HEK293 (cell line): ENCODE data around the gene NAXE.
A peak's percentile ranks its signal among the peaks of the same experiment; 100 is the strongest.

Experiments
- CTCF ChIA-PET: fragments of 350-600 bp; formaldehyde crosslinking; extraction: SDS; loops from one replicate; lab custom pipeline; 2021; ENCODE audit warnings: antibody characterized with exemption; lab: Yijun Ruan, JAX
- POLR2A ChIA-PET: fragments of 300-600 bp; formaldehyde crosslinking; extraction: SDS; loops from one replicate; lab custom pipeline; 2020; ENCODE audit warnings: antibody characterized with exemption, inconsistent platforms; lab: Yijun Ruan, JAX
- H3K27ac ChIP-seq: fragments of 200-500 bp; sonication (Bioruptor generic); 2 replicates; pipeline ENCODE4 v1.5.1; 2014; ENCODE audit warnings: low read depth, low read length, control low read depth, inconsistent platforms; ENCODE audit errors: extremely low read depth
- H3K36me3 ChIP-seq, 2 experiments: fragments of 200-500 bp in 1 of 2; sonication (Bioruptor generic) in 1 of 2; 1 replicate in 1 of 2; 2 replicates in 1 of 2; pipeline ENCODE4 v1.5.1; 2014 to 2017; ENCODE audit warnings: inconsistent platforms in 2 of 2, low read length in 2 of 2; ENCODE audit not compliant: control insufficient read depth in 2 of 2, insufficient read depth in 1 of 2
- H3K4me1 ChIP-seq: fragments of 200-500 bp; sonication (Bioruptor generic); 2 replicates; pipeline ENCODE4 v1.5.1; 2014; ENCODE audit warnings: mild to moderate bottlenecking, low read length, inconsistent platforms; ENCODE audit not compliant: control insufficient read depth, insufficient read depth
- H3K4me3 ChIP-seq: 2 replicates; pipeline ENCODE4 v1.5.1; 2011; ENCODE audit warnings: low read depth, mild to moderate bottlenecking, control low read depth, low read length, moderate library complexity
- H3K9me3 ChIP-seq: fragments of 200-500 bp; sonication (Bioruptor generic); 2 replicates; pipeline ENCODE4 v1.5.1; 2014; ENCODE audit warnings: low read depth, low read length, inconsistent platforms; ENCODE audit not compliant: control insufficient read depth, insufficient read depth
- GLIS1 ChIP-seq: fragments of 450-650 bp; formaldehyde crosslinking; IDR thresholded peaks from 2 replicates; pipeline ENCODE4 v1.5.1; 2016; ENCODE audit warnings: missing biosample characterization, missing genetic modification characterization
- WT1 ChIP-seq: fragments of 450-650 bp; formaldehyde crosslinking; IDR thresholded peaks from 2 replicates; pipeline ENCODE4 v1.5.1; 2016; ENCODE audit warnings: missing biosample characterization, missing genetic modification characterization
- ZBTB17 ChIP-seq: fragments of 450-650 bp; formaldehyde crosslinking; IDR thresholded peaks from 2 replicates; pipeline ENCODE4 v1.5.1; 2016; ENCODE audit warnings: missing biosample characterization, missing genetic modification characterization
- ZIC2 ChIP-seq: fragments of 450-650 bp; formaldehyde crosslinking; IDR thresholded peaks from 2 replicates; pipeline ENCODE4 v1.5.1; 2016; ENCODE audit warnings: missing biosample characterization, missing genetic modification characterization
- ZNF18 ChIP-seq: fragments of 450-650 bp; formaldehyde crosslinking; IDR thresholded peaks from 2 replicates; pipeline ENCODE4 v1.5.1; 2016; ENCODE audit warnings: missing biosample characterization, missing genetic modification characterization
- ZNF211 ChIP-seq: fragments of 450-650 bp; formaldehyde crosslinking; IDR thresholded peaks from 2 replicates; pipeline ENCODE4 v1.5.1; 2016; ENCODE audit warnings: low read depth, missing biosample characterization, missing genetic modification characterization
- ZNF223 ChIP-seq: fragments of 450-650 bp; formaldehyde crosslinking; IDR thresholded peaks from 2 replicates; pipeline ENCODE4 v1.5.1; 2016; ENCODE audit warnings: missing biosample characterization, missing genetic modification characterization
- ZNF292 ChIP-seq: fragments of 450-650 bp; formaldehyde crosslinking; IDR thresholded peaks from 2 replicates; pipeline ENCODE4 v1.5.1; 2016; ENCODE audit warnings: low read depth, missing biosample characterization, missing genetic modification characterization, borderline replicate concordance
- ZNF513 ChIP-seq: fragments of 450-650 bp; IDR thresholded peaks from 2 replicates; pipeline ENCODE4 v1.5.1; 2018; ENCODE audit warnings: missing biosample characterization, missing genetic modification characterization
- ZNF585B ChIP-seq: fragments of 450-650 bp; formaldehyde crosslinking; IDR thresholded peaks from 2 replicates; pipeline ENCODE4 v1.5.1; 2016; ENCODE audit warnings: missing biosample characterization, missing genetic modification characterization
- ZNF600 ChIP-seq: fragments of 450-650 bp; formaldehyde crosslinking; IDR thresholded peaks from 2 replicates; pipeline ENCODE4 v1.5.1; 2016; ENCODE audit warnings: missing biosample characterization, missing genetic modification characterization
- ZNF768 ChIP-seq: fragments of 450-650 bp; formaldehyde crosslinking; IDR thresholded peaks from 2 replicates; pipeline ENCODE4 v1.5.1; 2018; ENCODE audit warnings: missing biosample characterization, mild to moderate bottlenecking, missing genetic modification characterization
- ZNF830 ChIP-seq: fragments of 450-650 bp; IDR thresholded peaks from 2 replicates; pipeline ENCODE4 v1.5.0; 2018; ENCODE audit warnings: missing biosample characterization, missing genetic modification characterization, low read depth, mild to moderate bottlenecking, moderate library complexity
- TF ChIP-seq, protein P1 (sequence below): fragments of 450-650 bp; formaldehyde crosslinking; IDR thresholded peaks from 2 replicates; pipeline ENCODE4 v1.5.1; 2016; ENCODE audit warnings: missing biosample characterization, missing genetic modification characterization
- TF ChIP-seq, protein P2 (sequence below): fragments of 450-650 bp; formaldehyde crosslinking; IDR thresholded peaks from 2 replicates; pipeline ENCODE4 v1.5.1; 2016; ENCODE audit warnings: missing biosample characterization, missing genetic modification characterization
- TF ChIP-seq, protein P3 (sequence below): fragments of 450-650 bp; formaldehyde crosslinking; IDR thresholded peaks from 2 replicates; pipeline ENCODE4 v1.5.1; 2016; ENCODE audit warnings: missing biosample characterization, missing genetic modification characterization, borderline replicate concordance
- TF ChIP-seq, protein P4 (sequence below): fragments of 450-650 bp; formaldehyde crosslinking; optimal IDR thresholded peaks from 2 replicates; pipeline ENCODE3; 2016; ENCODE audit warnings: missing biosample characterization, mild to moderate bottlenecking, missing genetic modification characterization

The NAXE gene

GRCh38 chr1:156641761-156642264, 50.2 kb downstream of the NAXE start, which contains the start of gene BCAN (continued):
- TF ChIP-seq, protein P1, sequence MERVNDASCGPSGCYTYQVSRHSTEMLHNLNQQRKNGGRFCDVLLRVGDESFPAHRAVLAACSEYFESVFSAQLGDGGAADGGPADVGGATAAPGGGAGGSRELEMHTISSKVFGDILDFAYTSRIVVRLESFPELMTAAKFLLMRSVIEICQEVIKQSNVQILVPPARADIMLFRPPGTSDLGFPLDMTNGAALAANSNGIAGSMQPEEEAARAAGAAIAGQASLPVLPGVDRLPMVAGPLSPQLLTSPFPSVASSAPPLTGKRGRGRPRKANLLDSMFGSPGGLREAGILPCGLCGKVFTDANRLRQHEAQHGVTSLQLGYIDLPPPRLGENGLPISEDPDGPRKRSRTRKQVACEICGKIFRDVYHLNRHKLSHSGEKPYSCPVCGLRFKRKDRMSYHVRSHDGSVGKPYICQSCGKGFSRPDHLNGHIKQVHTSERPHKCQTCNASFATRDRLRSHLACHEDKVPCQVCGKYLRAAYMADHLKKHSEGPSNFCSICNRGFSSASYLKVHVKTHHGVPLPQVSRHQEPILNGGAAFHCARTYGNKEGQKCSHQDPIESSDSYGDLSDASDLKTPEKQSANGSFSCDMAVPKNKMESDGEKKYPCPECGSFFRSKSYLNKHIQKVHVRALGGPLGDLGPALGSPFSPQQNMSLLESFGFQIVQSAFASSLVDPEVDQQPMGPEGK (tag by site-specific recombination), result no peak
- TF ChIP-seq ZNF211 (tag by site-specific recombination) (no peak), ZNF18 (tag by site-specific recombination) (no peak), ZNF292 (tag by site-specific recombination) (no peak), WT1 (no peak)
- TF ChIP-seq, protein P2, sequence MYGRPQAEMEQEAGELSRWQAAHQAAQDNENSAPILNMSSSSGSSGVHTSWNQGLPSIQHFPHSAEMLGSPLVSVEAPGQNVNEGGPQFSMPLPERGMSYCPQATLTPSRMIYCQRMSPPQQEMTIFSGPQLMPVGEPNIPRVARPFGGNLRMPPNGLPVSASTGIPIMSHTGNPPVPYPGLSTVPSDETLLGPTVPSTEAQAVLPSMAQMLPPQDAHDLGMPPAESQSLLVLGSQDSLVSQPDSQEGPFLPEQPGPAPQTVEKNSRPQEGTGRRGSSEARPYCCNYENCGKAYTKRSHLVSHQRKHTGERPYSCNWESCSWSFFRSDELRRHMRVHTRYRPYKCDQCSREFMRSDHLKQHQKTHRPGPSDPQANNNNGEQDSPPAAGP (tag by site-specific recombination), result 0 out of 2 replicates have a peak, but pooled peaks have one; percentile 13

DNA sequence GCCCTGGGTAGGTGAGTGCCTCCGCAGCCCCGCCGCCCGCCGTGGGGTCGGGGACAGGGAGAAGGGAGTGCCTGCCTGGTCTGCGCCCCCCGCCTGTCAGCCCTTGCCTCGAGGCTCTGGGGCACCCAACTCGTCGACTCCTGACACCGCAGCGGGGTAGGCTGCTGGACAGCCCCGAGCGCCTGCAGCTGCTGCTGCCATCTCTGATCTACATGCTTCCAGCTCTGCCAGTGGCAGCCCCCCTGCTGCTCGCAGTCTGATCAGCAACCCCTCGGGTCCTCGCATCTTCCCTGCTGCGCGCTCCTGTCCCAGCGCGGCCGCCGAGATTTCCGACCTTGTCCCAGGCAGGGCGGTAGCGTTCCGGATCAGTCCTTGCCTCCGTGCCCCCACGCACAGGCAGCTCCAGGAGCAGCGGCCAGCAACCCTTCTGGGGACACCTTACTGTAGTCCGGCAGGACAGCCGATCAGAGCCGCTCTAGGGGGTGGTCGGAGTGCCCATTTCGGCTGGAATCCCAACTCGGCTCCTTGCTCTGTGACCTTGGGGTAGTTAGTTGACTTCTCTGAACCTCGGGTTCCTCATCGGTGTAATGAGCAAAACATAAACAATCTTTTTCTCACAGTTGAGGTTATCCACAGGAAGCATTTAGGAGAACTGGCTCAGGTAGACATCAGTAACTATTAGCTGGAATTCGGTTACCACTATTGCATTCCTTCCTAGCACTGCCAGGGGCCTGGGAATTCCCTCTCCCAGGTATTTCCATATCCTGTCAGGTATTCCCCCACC, 50.9 kb downstream of the NAXE start:
- Histone ChIP-seq H3K27ac (no peak overlapping the region), H3K4me3 (peak overlapping the region; percentile 16; the same call in 1 of the 2 replicates), H3K4me1 (no peaks in the 10 kb centered on the region), H3K9me3 (no peaks in the 10 kb centered on the region), H3K36me3 (no peaks in the 10 kb centered on the region)
- ChIA-PET CTCF (interaction anchor here (0.6 to 7.1 kb wide), 9 partner anchors 10 to 47 kb away, joined by 3 to 79 read pairs (median 4); no protein-coding TSS in a partner anchor), POLR2A (interaction anchor here (0.5 to 1.3 kb wide), 4 partner anchors 12 to 63 kb away, joined by 3 to 5 read pairs (median 4); no protein-coding TSS in a partner anchor)
- TF ChIP-seq, protein P3, sequence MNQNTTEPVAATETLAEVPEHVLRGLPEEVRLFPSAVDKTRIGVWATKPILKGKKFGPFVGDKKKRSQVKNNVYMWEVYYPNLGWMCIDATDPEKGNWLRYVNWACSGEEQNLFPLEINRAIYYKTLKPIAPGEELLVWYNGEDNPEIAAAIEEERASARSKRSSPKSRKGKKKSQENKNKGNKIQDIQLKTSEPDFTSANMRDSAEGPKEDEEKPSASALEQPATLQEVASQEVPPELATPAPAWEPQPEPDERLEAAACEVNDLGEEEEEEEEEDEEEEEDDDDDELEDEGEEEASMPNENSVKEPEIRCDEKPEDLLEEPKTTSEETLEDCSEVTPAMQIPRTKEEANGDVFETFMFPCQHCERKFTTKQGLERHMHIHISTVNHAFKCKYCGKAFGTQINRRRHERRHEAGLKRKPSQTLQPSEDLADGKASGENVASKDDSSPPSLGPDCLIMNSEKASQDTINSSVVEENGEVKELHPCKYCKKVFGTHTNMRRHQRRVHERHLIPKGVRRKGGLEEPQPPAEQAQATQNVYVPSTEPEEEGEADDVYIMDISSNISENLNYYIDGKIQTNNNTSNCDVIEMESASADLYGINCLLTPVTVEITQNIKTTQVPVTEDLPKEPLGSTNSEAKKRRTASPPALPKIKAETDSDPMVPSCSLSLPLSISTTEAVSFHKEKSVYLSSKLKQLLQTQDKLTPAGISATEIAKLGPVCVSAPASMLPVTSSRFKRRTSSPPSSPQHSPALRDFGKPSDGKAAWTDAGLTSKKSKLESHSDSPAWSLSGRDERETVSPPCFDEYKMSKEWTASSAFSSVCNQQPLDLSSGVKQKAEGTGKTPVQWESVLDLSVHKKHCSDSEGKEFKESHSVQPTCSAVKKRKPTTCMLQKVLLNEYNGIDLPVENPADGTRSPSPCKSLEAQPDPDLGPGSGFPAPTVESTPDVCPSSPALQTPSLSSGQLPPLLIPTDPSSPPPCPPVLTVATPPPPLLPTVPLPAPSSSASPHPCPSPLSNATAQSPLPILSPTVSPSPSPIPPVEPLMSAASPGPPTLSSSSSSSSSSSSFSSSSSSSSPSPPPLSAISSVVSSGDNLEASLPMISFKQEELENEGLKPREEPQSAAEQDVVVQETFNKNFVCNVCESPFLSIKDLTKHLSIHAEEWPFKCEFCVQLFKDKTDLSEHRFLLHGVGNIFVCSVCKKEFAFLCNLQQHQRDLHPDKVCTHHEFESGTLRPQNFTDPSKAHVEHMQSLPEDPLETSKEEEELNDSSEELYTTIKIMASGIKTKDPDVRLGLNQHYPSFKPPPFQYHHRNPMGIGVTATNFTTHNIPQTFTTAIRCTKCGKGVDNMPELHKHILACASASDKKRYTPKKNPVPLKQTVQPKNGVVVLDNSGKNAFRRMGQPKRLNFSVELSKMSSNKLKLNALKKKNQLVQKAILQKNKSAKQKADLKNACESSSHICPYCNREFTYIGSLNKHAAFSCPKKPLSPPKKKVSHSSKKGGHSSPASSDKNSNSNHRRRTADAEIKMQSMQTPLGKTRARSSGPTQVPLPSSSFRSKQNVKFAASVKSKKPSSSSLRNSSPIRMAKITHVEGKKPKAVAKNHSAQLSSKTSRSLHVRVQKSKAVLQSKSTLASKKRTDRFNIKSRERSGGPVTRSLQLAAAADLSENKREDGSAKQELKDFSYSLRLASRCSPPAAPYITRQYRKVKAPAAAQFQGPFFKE (tag by site-specific recombination), result no peak
- TF ChIP-seq GLIS1 (tag by site-specific recombination), result peak; percentile 66; the same call in 1 of the 2 replicates
- TF ChIP-seq ZNF513 (tag by site-specific recombination), result no peak
- peak; percentile 8; the same call in 1 of the 2 replicates for TF ChIP-seq ZBTB17 (tag by site-specific recombination)
- no peak for TF ChIP-seq ZNF830 (tag by site-specific recombination)
- TF ChIP-seq, protein P4, sequence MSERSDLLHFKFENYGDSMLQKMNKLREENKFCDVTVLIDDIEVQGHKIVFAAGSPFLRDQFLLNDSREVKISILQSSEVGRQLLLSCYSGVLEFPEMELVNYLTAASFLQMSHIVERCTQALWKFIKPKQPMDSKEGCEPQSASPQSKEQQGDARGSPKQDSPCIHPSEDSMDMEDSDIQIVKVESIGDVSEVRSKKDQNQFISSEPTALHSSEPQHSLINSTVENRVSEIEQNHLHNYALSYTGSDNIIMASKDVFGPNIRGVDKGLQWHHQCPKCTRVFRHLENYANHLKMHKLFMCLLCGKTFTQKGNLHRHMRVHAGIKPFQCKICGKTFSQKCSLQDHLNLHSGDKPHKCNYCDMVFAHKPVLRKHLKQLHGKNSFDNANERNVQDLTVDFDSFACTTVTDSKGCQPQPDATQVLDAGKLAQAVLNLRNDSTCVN (tag by site-specific recombination), result peak; percentile 44
- no peak for TF ChIP-seq ZNF223
- peak; percentile 95 for TF ChIP-seq ZNF600 (tag by site-specific recombination)
- no peak for TF ChIP-seq ZNF585B
- peak; percentile 75 for TF ChIP-seq ZIC2 (tag by site-specific recombination)
- peak; percentile 61 for TF ChIP-seq ZNF768
